HepG2 (cell line): ENCODE measurements around the gene POLDIP3. TPM values are rescaled to one million over a fixed set of nuclear protein-coding genes. Genes with fewer than 3 reads are reported as not detected.
A peak's percentile ranks its signal among the peaks of the same experiment; 100 is the strongest.

Experiments used
- ASH2L ChIP-seq: fragments of 300-600, 200-600 bp; sonication (generic); IDR thresholded peaks from 2 replicates; pipeline ENCODE4 v1.7.0; 2017; ENCODE audit warnings: low read depth, mild to moderate bottlenecking, moderate library complexity, mixed read lengths, low read length; ENCODE audit not compliant: insufficient read length
- CENPT ChIP-seq: sonication (generic); formaldehyde crosslinking; IDR thresholded peaks from 2 replicates; pipeline ENCODE4 v1.8.0; 2022; ENCODE audit warnings: low read depth, mild to moderate bottlenecking, moderate library complexity, missing genetic modification reagents
- ERF ChIP-seq: IDR thresholded peaks from 2 replicates; pipeline ENCODE4 v1.6.1; 2018; ENCODE audit warnings: missing biosample characterization, missing genetic modification reagents
- ETV6 ChIP-seq: sonication (generic); formaldehyde crosslinking; conservative IDR thresholded peaks from 2 replicates; pipeline ENCODE4 v1.4.0; 2020; ENCODE audit warnings: missing genetic modification reagents
- HMGA1 ChIP-seq: sonication (generic); formaldehyde crosslinking; conservative IDR thresholded peaks from 2 replicates; pipeline ENCODE4 v1.4.0; 2020; ENCODE audit warnings: missing genetic modification reagents
- HNF4A ChIP-seq: sonication (generic); formaldehyde crosslinking; IDR thresholded peaks from 2 replicates; pipeline ENCODE4 v1.4.0; 2020; ENCODE audit warnings: missing genetic modification reagents
- HOMEZ ChIP-seq: IDR thresholded peaks from 2 replicates; pipeline ENCODE4 v1.6.1; 2016; ENCODE audit warnings: low read depth
- KDM1A ChIP-seq: IDR thresholded peaks from 2 replicates; pipeline ENCODE4 v1.6.1; 2016; ENCODE audit warnings: missing compliant biosample characterization
- MIER2 ChIP-seq: IDR thresholded peaks from 2 replicates; pipeline ENCODE4 v1.6.1; 2016; ENCODE audit warnings: missing biosample characterization, missing genetic modification reagents
- MTF1 ChIP-seq: sonication (generic); formaldehyde crosslinking; IDR thresholded peaks from 2 replicates; pipeline ENCODE4 v1.5.0; 2020; ENCODE audit warnings: missing genetic modification reagents
- MXI1 ChIP-seq: IDR thresholded peaks from 3 replicates; pipeline ENCODE4 v1.6.1; 2012; ENCODE audit warnings: low read depth, low read length, inconsistent platforms, borderline replicate concordance
- NCOA1 ChIP-seq: sonication (generic); formaldehyde crosslinking; IDR thresholded peaks from 2 replicates; pipeline ENCODE4 v1.9.0; 2021; ENCODE audit warnings: missing genetic modification reagents
- PCBP1 ChIP-seq: fragments of 200-400 bp; formaldehyde crosslinking; IDR thresholded peaks from 2 replicates; pipeline ENCODE4 v1.6.1; 2017; ENCODE audit warnings: mild to moderate bottlenecking, low read depth, low read length, borderline replicate concordance
- RAD21 ChIP-seq: fragments of 450-650 bp; formaldehyde crosslinking; IDR thresholded peaks from 2 replicates; pipeline ENCODE4 v1.5.0; 2020; ENCODE audit warnings: mild to moderate bottlenecking
- SCMH1 ChIP-seq: sonication (generic); formaldehyde crosslinking; IDR thresholded peaks from 2 replicates; pipeline ENCODE4 v1.9.0; 2021; ENCODE audit warnings: missing genetic modification reagents, mild to moderate bottlenecking, borderline replicate concordance
- SSRP1 ChIP-seq: IDR thresholded peaks from 2 replicates; pipeline ENCODE4 v1.6.1; 2016; ENCODE audit warnings: control low read depth
- TRIM22 ChIP-seq: fragments of 450-650 bp; IDR thresholded peaks from 2 replicates; pipeline ENCODE4 v1.6.1; 2017
- XRCC5 ChIP-seq: fragments of 200-400 bp; formaldehyde crosslinking; optimal IDR thresholded peaks from 2 replicates; pipeline ENCODE3; 2017; ENCODE audit warnings: mild to moderate bottlenecking, low read length
- ZKSCAN8 ChIP-seq: IDR thresholded peaks from 2 replicates; pipeline ENCODE4 v1.6.1; 2016; ENCODE audit warnings: borderline replicate concordance, missing genetic modification reagents, missing compliant biosample characterization
- ZMAT5 ChIP-seq: sonication (generic); formaldehyde crosslinking; IDR thresholded peaks from 2 replicates; pipeline ENCODE4 v1.5.0; 2020; ENCODE audit warnings: mild to moderate bottlenecking, low read depth, missing genetic modification reagents, borderline replicate concordance
- ZNF12 ChIP-seq: sonication (generic); formaldehyde crosslinking; IDR thresholded peaks from 2 replicates; pipeline ENCODE4 v1.5.0; 2020; ENCODE audit warnings: missing genetic modification reagents
- ZNF224 ChIP-seq: sonication (generic); formaldehyde crosslinking; IDR thresholded peaks from 2 replicates; pipeline ENCODE4 v1.5.0; 2020; ENCODE audit warnings: mild to moderate bottlenecking, missing genetic modification reagents
- ZNF253 ChIP-seq: sonication (generic); formaldehyde crosslinking; IDR thresholded peaks from 2 replicates; pipeline ENCODE4 v1.8.0; 2022; ENCODE audit warnings: mild to moderate bottlenecking, missing genetic modification reagents, borderline replicate concordance
- ZNF264 ChIP-seq: sonication (generic); formaldehyde crosslinking; IDR thresholded peaks from 2 replicates; pipeline ENCODE4 v1.4.0; 2020; ENCODE audit warnings: missing genetic modification reagents
- ZNF382 ChIP-seq: sonication (generic); formaldehyde crosslinking; IDR thresholded peaks from 2 replicates; pipeline ENCODE4 v1.5.0; 2020; ENCODE audit warnings: missing genetic modification reagents, mild to moderate bottlenecking, borderline replicate concordance
- ZNF747 ChIP-seq: sonication (generic); formaldehyde crosslinking; IDR thresholded peaks from 2 replicates; pipeline ENCODE4 v1.8.1; 2023; ENCODE audit warnings: missing genetic modification reagents, mild to moderate bottlenecking, borderline replicate concordance
- ZNF781 ChIP-seq: sonication (generic); formaldehyde crosslinking; IDR thresholded peaks from 2 replicates; pipeline ENCODE4 v1.5.1; 2020; ENCODE audit warnings: borderline replicate concordance, mild to moderate bottlenecking, missing genetic modification reagents; ENCODE audit errors: not compliant biosample characterization
- ZNF841 ChIP-seq: sonication (generic); formaldehyde crosslinking; IDR thresholded peaks from 2 replicates; pipeline ENCODE4 v1.8.1; 2023; ENCODE audit warnings: missing genetic modification reagents, borderline replicate concordance
- ZSCAN12 ChIP-seq: sonication (generic); formaldehyde crosslinking; IDR thresholded peaks from 2 replicates; pipeline ENCODE4 v1.9.0; 2021; ENCODE audit warnings: mild to moderate bottlenecking, missing genetic modification reagents
- polyA plus RNA-seq, 8 experiments: library from polyadenylated mRNA; depleted of rRNA in 3 of 8; stranded (reverse) in 7 of 8; unstranded in 1 of 8; fragments of >200 nt; fragmentation: Illumina TruSeq in 4 of 8; extraction: Trizol in 4 of 8; gene quantifications; 2 replicates each; pipeline versions ENCODE4 v1.2.1 to v1.2.3, GENCODE V29; 2011 to 2016; ENCODE audit warnings: low read depth in 4 of 8, missing spikeins in 1 of 8, mixed read lengths in 1 of 8; ENCODE audit not compliant: insufficient read depth in 1 of 8
- total RNA-seq, 5 experiments: library from RNA; depleted of rRNA; stranded (reverse); fragments of >200 nt; fragmentation: Illumina TruSeq; extraction: Trizol; gene quantifications; 2 replicates each; pipeline ENCODE4 v1.2.3, GENCODE V29; 2016; ENCODE audit warnings: low read depth in 1 of 5
- TF ChIP-seq, protein P1 (sequence below): sonication (generic); formaldehyde crosslinking; IDR thresholded peaks from 2 replicates; pipeline ENCODE4 v1.8.1; 2023; ENCODE audit warnings: missing genetic modification reagents, mild to moderate bottlenecking, borderline replicate concordance

Gene POLDIP3
- total and polyA plus RNA-seq, 2 of the 13 experiments (the other 11 are each of a cell fraction or from before 2014, with no cell fraction given), result 45.8 to 47.4 TPM

DNA sequence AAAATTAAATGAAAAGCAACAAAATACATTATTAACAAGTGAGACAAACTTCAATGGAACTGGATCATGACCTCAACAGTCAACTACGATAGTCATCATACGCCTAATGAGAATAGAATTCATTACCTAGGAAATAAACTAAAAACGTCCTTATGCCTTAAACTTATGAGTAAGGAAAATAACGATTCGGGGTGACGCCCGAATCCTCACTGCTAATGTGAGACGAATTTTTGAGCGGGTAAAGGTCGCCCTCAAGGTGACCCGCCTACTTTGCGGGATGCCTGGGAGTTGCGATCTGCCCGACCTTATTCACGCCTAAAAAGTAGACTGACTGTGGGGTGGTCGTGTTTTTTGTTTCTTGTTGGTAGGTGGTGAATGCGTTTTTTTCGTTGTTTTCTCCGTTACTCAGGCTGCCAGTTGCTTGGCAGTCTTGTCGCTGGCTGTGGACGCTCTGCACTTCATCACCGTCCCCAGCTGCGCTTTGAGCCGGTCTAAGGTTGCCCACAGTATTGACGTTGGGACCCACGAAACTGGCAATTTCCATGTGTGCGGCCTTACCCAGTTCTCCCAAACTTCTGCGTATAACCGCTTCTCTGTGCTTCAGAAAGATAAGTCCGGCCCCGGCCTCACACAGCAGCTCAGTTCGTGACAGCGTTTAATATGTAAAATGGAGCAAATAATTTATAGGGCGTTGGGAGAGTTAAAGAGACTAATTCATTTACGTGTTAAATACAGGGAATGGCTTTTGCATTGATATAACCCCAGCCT is 593 bp upstream of the POLDIP3 start (continued):
- TF ChIP-seq RAD21 (CRISPR knock-in tag) (peak; percentile 70), ZNF382 (no peak), MTF1 (CRISPR knock-in tag) (peak; percentile 80; the same call in 1 of the 2 replicates), ZNF747 (CRISPR knock-in tag) (no peak; the same call in none of the 2 replicates), ZNF253 (CRISPR knock-in tag) (no peak; the same call in 1 of the 2 replicates), ZNF841 (CRISPR knock-in tag) (0 out of 2 replicates have a peak, but pooled peaks have one; percentile 91), ZNF781 (CRISPR knock-in tag) (peak; percentile 92), NCOA1 (no peak), ZNF12 (no peak), TRIM22 (no peak), ZSCAN12 (no peak), KDM1A (no peak), HOMEZ (CRISPR knock-in tag) (no peak), SSRP1 (CRISPR knock-in tag) (peak; percentile 98), ETV6 (peak; percentile 86), HMGA1 (CRISPR knock-in tag) (no peak), XRCC5 (no peak), ZKSCAN8 (CRISPR knock-in tag) (peak; percentile 87), CENPT (CRISPR knock-in tag) (0 out of 2 replicates have a peak, but pooled peaks have one; percentile 73), ZNF264 (CRISPR knock-in tag) (no peak; the same call in 1 of the 2 replicates), HNF4A (CRISPR knock-in tag) (peak; percentile 67), MIER2 (peak; percentile 86), PCBP1 (no peak), SCMH1 (CRISPR knock-in tag) (no peak), ERF (CRISPR knock-in tag) (peak; percentile 89), ZMAT5 (CRISPR knock-in tag) (no peak), ZNF224 (CRISPR knock-in tag) (peak; percentile 89), ASH2L (no peak), MXI1 (peak; percentile 10; the same call in 1 of the 3 replicates)
- TF ChIP-seq, protein P1, sequence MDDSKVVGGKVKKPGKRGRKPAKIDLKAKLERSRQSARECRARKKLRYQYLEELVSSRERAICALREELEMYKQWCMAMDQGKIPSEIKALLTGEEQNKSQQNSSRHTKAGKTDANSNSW (CRISPR knock-in tag), result no peak
